ENCODE data around the gene FAM162B.
"Not testable (repeated sequence)": the region's sequence is repeated elsewhere in the genome, so short reads cannot be mapped to it uniquely, and the experiment has no call there.

FAM162B gene

DNA sequence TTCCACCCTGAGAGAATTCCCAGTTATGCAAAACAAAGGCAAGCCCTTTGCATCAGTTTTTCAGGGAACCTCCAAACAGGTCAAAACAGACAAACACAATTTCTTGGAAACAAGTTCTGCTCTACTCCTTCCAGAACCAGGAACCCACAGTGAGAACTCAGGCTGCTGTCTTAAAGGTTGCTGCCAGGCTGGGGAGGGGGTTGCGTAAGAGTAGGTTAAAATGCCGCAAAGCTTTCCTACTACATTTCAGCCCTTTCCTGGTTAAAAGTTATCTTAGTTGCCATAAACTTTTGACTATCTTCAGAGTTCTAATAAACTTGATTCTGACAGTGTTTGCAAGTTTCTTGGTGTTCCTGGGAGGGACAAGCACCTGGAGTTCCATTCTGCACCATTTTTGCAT lies 50.8 kb downstream of the FAM162B start:
- DNase-seq: no peak

DNA sequence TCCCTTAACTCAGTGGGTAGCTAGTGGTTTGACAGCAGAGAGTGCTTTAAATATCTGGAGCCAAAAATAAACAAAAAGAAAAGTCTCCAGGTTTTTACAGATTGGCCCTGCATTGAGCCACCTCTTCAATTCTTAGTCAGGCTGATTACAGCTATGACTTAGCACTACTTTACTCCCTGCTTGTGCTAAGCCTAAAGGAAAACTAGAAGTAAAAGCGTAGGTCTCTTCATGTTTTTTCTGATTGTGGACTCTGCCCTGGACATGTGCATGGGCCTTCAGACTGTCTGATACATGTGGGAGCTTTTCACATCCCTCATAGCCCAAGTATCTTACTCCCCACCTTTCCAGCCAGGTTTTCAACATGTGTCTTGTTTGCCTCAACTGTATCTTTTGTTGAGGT lies 51.2 kb downstream of the FAM162B start:
- no peak for DNase-seq

- DNase-seq: no peak
Observed at GRCh38 chr6:116705917-116706316, 59.6 kb downstream of the FAM162B start.

- not testable (repeated sequence) for DNase-seq
Observed at GRCh38 chr6:116703888-116704287, 61.6 kb downstream of the FAM162B start.
